ENCODE results near the gene CELF2. TPM values are rescaled to one million over a fixed set of nuclear protein-coding genes. Genes with fewer than 3 reads are reported as not detected.
A peak's percentile ranks its signal among the peaks of the same experiment; 100 is the strongest.

Gene CELF2
- total and polyA plus RNA-seq, 9 of the 15 experiments (the other 6 are each of a cell fraction or from before 2014, with no cell fraction given) = 4.0 to 20.3 (median 11.1) TPM

GRCh38 chr10:11161096-11161495 is 143.4 kb downstream of the CELF2 start (continued):
- TF ChIP-seq ZNF592 (IDR thresholded peaks at IDR 0.05) = no peak
- TF ChIP-seq ZNF124 (CRISPR knock-in tag; IDR thresholded peaks at IDR 0.05) = no peak
- TF ChIP-seq ZMIZ1 (IDR thresholded peaks at IDR 0.05; ENCODE audit: low read depth in 2 of 2, low read length in 2 of 2) = no peak
- no peak for TF ChIP-seq THRA (IDR thresholded peaks at IDR 0.05)
- TF ChIP-seq NFIX (CRISPR knock-in tag; IDR thresholded peaks at IDR 0.05; ENCODE audit: low read depth) = peak; percentile 28; the same call in 1 of the 2 replicates

Data from K562 (cell line).